Measurements from ENCODE around the gene MAST4. TPM values are rescaled to one million over a fixed set of nuclear protein-coding genes. Genes with fewer than 3 reads are reported as not detected.

MAST4 gene
- total RNA-seq, 2 donors from 2014 or later = 11.0 to 11.5 TPM

DNA sequence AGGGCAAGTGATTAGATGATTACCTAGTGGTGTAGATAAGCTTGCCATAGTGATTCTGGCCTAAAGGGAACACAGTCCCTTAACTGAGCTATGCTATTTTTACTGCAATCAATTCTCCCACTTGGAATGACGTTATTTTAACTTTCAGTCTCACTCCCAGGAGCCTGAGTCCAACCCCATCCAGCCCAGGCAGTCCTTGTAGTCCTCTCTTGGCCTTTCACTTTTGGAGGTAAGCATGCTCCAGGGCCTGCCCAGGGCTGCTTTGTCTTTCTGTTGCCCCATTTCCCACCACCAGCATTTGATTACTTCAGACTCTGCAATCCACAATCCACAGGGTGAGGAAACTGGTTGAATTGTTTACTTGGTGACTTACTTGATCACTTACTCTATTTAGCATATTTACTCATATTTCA, 367.4 kb downstream of the MAST4 start:
- Histone ChIP-seq H3K9ac (ENCODE audit: extremely low read depth, low read length, poor library complexity, severe bottlenecking) (peak overlapping the region; percentile 44), H3K9me3 (ENCODE audit: control insufficient read depth, low read length) (no peaks in the 10 kb centered on the region), H3K27ac (ENCODE audit: low read depth, low read length) (no peak overlapping the region), H3K4me1 (ENCODE audit: control insufficient read depth, insufficient read depth, low read length) (peaks cover 9% of the 10 kb centered on the region), H3K4me3 (ENCODE audit: low read length) (no peak overlapping the region), H3K27me3 (ENCODE audit: control insufficient read depth, insufficient read depth, low read length, poor library complexity, severe bottlenecking) (no peaks in the 10 kb centered on the region), H3K36me3 (ENCODE audit: control insufficient read depth, insufficient read depth, low read length) (no peaks in the 10 kb centered on the region)
- H3K36me3 Mint-ChIP-seq (ENCODE audit: low read depth) = no peaks in the 10 kb centered on the region
- TF ChIP-seq, protein P1, sequence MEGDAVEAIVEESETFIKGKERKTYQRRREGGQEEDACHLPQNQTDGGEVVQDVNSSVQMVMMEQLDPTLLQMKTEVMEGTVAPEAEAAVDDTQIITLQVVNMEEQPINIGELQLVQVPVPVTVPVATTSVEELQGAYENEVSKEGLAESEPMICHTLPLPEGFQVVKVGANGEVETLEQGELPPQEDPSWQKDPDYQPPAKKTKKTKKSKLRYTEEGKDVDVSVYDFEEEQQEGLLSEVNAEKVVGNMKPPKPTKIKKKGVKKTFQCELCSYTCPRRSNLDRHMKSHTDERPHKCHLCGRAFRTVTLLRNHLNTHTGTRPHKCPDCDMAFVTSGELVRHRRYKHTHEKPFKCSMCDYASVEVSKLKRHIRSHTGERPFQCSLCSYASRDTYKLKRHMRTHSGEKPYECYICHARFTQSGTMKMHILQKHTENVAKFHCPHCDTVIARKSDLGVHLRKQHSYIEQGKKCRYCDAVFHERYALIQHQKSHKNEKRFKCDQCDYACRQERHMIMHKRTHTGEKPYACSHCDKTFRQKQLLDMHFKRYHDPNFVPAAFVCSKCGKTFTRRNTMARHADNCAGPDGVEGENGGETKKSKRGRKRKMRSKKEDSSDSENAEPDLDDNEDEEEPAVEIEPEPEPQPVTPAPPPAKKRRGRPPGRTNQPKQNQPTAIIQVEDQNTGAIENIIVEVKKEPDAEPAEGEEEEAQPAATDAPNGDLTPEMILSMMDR (conservative IDR thresholded peaks at IDR 0.05) = no peak
- 22 to 33% methylated on average over 1 of the region's 1 CpG for WGBS, 2 experiments (ENCODE audit: insufficient coverage in 1 of 2, insufficient read length in 1 of 2)
- H3K27ac Mint-ChIP-seq = peak overlapping the region; percentile 93
- H3K4me1 Mint-ChIP-seq = peaks cover 29% of the 10 kb centered on the region
- DNase-seq = peak; percentile 85
- H3K9me3 Mint-ChIP-seq = no peaks in the 10 kb centered on the region
- peaks cover 7% of the 10 kb centered on the region for H3K27me3 Mint-ChIP-seq (ENCODE audit: insufficient read depth)
- no peak overlapping the region for H3K4me3 Mint-ChIP-seq

DNA sequence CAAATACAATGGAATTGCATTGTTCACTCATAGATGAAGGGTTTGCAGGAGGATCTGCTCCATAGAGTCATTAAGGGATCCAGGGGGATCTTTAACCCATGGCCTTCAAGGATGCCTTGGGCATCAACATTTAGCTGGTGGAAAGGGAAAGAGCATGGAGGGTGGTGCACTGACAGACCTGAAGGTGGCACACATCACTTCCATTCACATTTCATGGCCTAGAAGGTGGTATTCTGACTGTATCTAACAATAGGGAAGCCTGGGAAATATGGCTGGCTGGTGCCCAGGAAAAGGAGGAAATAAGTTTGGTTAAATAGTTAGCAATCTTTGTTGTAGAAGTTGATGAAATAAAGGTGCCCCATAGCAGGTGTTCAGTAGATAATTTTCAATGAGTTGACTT, 370.2 kb downstream of the MAST4 start:
- no peak overlapping the region for H3K27ac Mint-ChIP-seq
- DNase-seq = no peak
- peaks cover 4% of the 10 kb centered on the region for H3K4me1 ChIP-seq (ENCODE audit: control insufficient read depth, insufficient read depth, low read length)
- no peaks in the 10 kb centered on the region for H3K36me3 Mint-ChIP-seq (ENCODE audit: low read depth)
- H3K27ac ChIP-seq (ENCODE audit: low read depth, low read length) = no peak overlapping the region
- TF ChIP-seq, protein P1 (conservative IDR thresholded peaks at IDR 0.05) = peak; percentile 46
- H3K9me3 ChIP-seq (ENCODE audit: control insufficient read depth, low read length) = no peaks in the 10 kb centered on the region
- H3K4me3 Mint-ChIP-seq = no peak overlapping the region
- no peaks in the 10 kb centered on the region for H3K27me3 ChIP-seq (ENCODE audit: control insufficient read depth, insufficient read depth, low read length, poor library complexity, severe bottlenecking)
- H3K9me3 Mint-ChIP-seq = no peaks in the 10 kb centered on the region
- no peaks in the 10 kb centered on the region for H3K36me3 ChIP-seq (ENCODE audit: control insufficient read depth, insufficient read depth, low read length)
- H3K27me3 Mint-ChIP-seq (ENCODE audit: insufficient read depth) = peaks cover 7% of the 10 kb centered on the region
- H3K4me3 ChIP-seq (ENCODE audit: low read length) = no peak overlapping the region
- H3K9ac ChIP-seq (ENCODE audit: extremely low read depth, low read length, poor library complexity, severe bottlenecking) = no peak overlapping the region
- peaks cover 6% of the 10 kb centered on the region for H3K4me1 Mint-ChIP-seq

DNA sequence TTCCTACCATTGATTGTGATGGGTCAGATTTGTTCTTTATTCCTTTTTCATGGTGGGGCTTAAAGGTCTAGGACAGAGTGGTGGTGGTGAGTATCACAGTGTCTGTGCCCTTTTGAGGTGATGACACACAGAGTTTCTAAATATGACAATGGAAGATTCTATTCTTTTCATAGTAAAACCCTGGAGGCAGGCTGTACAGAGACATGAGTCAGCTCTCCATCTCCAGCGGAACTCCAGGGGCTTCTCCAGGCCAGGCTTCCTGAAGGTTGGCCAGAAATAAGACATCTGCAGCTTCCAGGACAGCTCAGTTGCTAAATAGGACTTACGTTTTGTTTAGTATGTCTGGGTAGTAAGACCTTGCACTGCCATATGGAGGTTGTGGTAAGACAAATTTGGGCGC, 370.9 kb downstream of the MAST4 start:
- Histone ChIP-seq H3K27me3 (ENCODE audit: control insufficient read depth, insufficient read depth, low read length, poor library complexity, severe bottlenecking) (no peaks in the 10 kb centered on the region), H3K36me3 (ENCODE audit: control insufficient read depth, insufficient read depth, low read length) (no peaks in the 10 kb centered on the region), H3K4me3 (ENCODE audit: low read length) (no peak overlapping the region), H3K9me3 (ENCODE audit: control insufficient read depth, low read length) (no peaks in the 10 kb centered on the region), H3K4me1 (ENCODE audit: control insufficient read depth, insufficient read depth, low read length) (peaks cover 4% of the 10 kb centered on the region), H3K27ac (ENCODE audit: low read depth, low read length) (no peak overlapping the region), H3K9ac (ENCODE audit: extremely low read depth, low read length, poor library complexity, severe bottlenecking) (no peak overlapping the region)
- no peak overlapping the region for H3K4me3 Mint-ChIP-seq
- peaks cover 6% of the 10 kb centered on the region for H3K4me1 Mint-ChIP-seq
- peaks cover 6% of the 10 kb centered on the region for H3K27me3 Mint-ChIP-seq (ENCODE audit: insufficient read depth)
- no peak overlapping the region for H3K27ac Mint-ChIP-seq
- TF ChIP-seq, protein P1 (conservative IDR thresholded peaks at IDR 0.05) = no peak
- no peaks in the 10 kb centered on the region for H3K36me3 Mint-ChIP-seq (ENCODE audit: low read depth)
- 90 to 100% methylated on average over 3 of the region's 3 CpGs for WGBS, 2 experiments (ENCODE audit: insufficient coverage in 1 of 2, insufficient read length in 1 of 2)
- no peak for DNase-seq
- no peaks in the 10 kb centered on the region for H3K9me3 Mint-ChIP-seq

All from endodermal cell (in vitro differentiated cells).